ENCODE results near the gene ST6GALNAC4. TPM values are rescaled to one million over a fixed set of nuclear protein-coding genes. Genes with fewer than 3 reads are reported as not detected.

The ST6GALNAC4 gene
- total RNA-seq, 4 donors from 2014 or later = 16.7 to 66.1 (median 47.3) TPM

DNA sequence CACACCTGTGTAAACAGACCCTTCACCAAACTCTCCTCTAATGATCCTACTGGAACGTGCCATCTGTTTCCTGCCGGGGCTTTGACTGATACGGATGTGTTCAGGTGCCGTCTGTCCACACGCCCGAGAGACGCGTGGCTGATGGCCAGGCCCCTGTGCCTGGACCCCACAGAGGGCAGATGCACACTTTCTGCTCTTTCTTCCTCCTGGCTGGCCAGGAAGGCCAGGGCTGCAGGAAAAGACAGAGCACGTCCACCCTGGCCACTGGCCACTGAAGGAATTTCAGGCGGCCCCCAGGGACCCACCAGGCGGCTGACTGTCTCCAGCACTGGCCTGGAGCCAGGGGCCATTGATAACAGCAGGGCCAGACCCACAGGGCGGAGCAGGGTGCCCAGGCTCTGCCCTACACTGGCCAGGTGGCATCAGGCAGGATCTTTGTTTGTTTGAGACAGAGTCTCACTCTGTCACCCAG is 58.8 kb downstream of the ST6GALNAC4 start:
- Histone ChIP-seq H3K4me3 (no peak overlapping the region), H3K27me3 (no peaks in the 10 kb centered on the region), H3K9me3 (no peaks in the 10 kb centered on the region), H3K27ac (peak overlapping the region in 2 of 4 donors; percentile 3 to 10), H3K36me3 (no peaks in the 10 kb centered on the region), H3K4me1 (peaks cover 7 to 33% (median 22%) of the 10 kb centered on the region in 4 donors)
- no peak for TF ChIP-seq EP300 (IDR thresholded peaks at IDR 0.05; ENCODE audit: low read depth)
- no peak for TF ChIP-seq CTCF (IDR thresholded peaks at IDR 0.05)
- no peak for TF ChIP-seq POLR2AphosphoS5 (IDR thresholded peaks at IDR 0.05)
- no peak for TF ChIP-seq POLR2A (IDR thresholded peaks at IDR 0.05)
- WGBS, 2 donors (ENCODE audit: low coverage in 1 of 2) = 49% methylated on average over 8 of the region's 12 CpGs; no CpG with 5 or more reads in 1 of the 2 donors
- intact Hi-C loops (cut with DNase I; ENCODE audit: low total_unique reads) (no loop called here), in situ Hi-C loops (cut with MboI; ENCODE audit: low pct_ligation_motif_present in 1 of 4, low pct_unique_long_range_greater_than_20kb in 1 of 4, low sequenced_read_pairs in 3 of 4) (no loop called here)
- DNase-seq = no peak

Small RNAs within 50 kb of the gene (small RNA-seq; reads per million reads assigned to genes)
- 0 to 0.28 (median 0.09) reads per million in 4 donors for gene MIR4672

Other genes with a start within 250 kb of the ST6GALNAC4 start
- gene CFAP157, start 210.1 kb downstream of the ST6GALNAC4 start, total RNA-seq = not detected
- 1 to 10 TPM; 2.4 to 9.7 (median 6.2) TPM for gene PTRH1, start 201.4 kb downstream of the ST6GALNAC4 start, total RNA-seq
- not detected for gene TTC16, start 201.0 kb downstream of the ST6GALNAC4 start, total RNA-seq
- gene TOR2A, start 181.7 kb downstream of the ST6GALNAC4 start, total RNA-seq = 100 to 1,000 TPM in 1 of 4 donors, 10 to 100 TPM in 3; 31.4 to 126 (median 48.1) TPM
- gene SH2D3C, start 138.4 kb downstream of the ST6GALNAC4 start, total RNA-seq = 10 to 100 TPM in 1 of 4 donors, 1 to 10 TPM in 3; 2.6 to 10.1 (median 3.9) TPM
- gene CDK9, start 131.0 kb downstream of the ST6GALNAC4 start, total RNA-seq = 10 to 100 TPM; 32.6 to 78.9 (median 49.3) TPM
- 100 to 1,000 TPM in 1 of 4 donors, 10 to 100 TPM in 3; 31.4 to 144 (median 74.8) TPM for gene FPGS, start 114.2 kb downstream of the ST6GALNAC4 start, total RNA-seq
- 10 to 100 TPM; 10.6 to 23.9 (median 17.0) TPM for gene ENG, start 62.4 kb downstream of the ST6GALNAC4 start, total RNA-seq
- gene AK1, start 39.4 kb downstream of the ST6GALNAC4 start, total RNA-seq = 100 to 1,000 TPM in 1 of 4 donors, 10 to 100 TPM in 3; 24.7 to 110 (median 62.4) TPM
- 10 to 100 TPM; 41.0 to 80.4 (median 75.7) TPM for gene ST6GALNAC6, start 17.4 kb downstream of the ST6GALNAC4 start, total RNA-seq
- gene PIP5KL1, start 13.7 kb upstream of the ST6GALNAC4 start, total RNA-seq = 1 to 10 TPM in 1 of 4 donors, not detected in 3; 4.6 TPM
- 100 to 1,000 TPM in 1 of 4 donors, 10 to 100 TPM in 3; 20.6 to 249 (median 26.3) TPM for gene DPM2, start 20.8 kb upstream of the ST6GALNAC4 start, total RNA-seq
- 100 to 1,000 TPM in 2 of 4 donors, 10 to 100 TPM in 2; 77.0 to 230 (median 96.7) TPM for gene EEIG1, start 63.9 kb upstream of the ST6GALNAC4 start, total RNA-seq
- 10 to 100 TPM in 3 of 4 donors, under 1 TPM in 1; 0.60 to 23.2 (median 14.0) TPM for gene NAIF1, start 150.3 kb upstream of the ST6GALNAC4 start, total RNA-seq
- gene SLC25A25, start 151.2 kb upstream of the ST6GALNAC4 start, total RNA-seq = 10 to 100 TPM; 25.5 to 35.5 (median 32.5) TPM
- 100 to 1,000 TPM; 109 to 434 (median 164) TPM for gene PTGES2, start 210.7 kb upstream of the ST6GALNAC4 start, total RNA-seq
- gene LCN2, start 232.4 kb upstream of the ST6GALNAC4 start, total RNA-seq = 100 to 1,000 TPM in 1 of 4 donors, 10 to 100 TPM in 2, 1 to 10 TPM in 1; 8.6 to 115 (median 37.3) TPM
- gene BBLN, start 243.2 kb upstream of the ST6GALNAC4 start, total RNA-seq = 100 to 1,000 TPM in 3 of 4 donors, 10 to 100 TPM in 1; 97.3 to 178 (median 149) TPM

Measured in transverse colon (tissue), 4 donors.